HG03159 (cell line): ENCODE measurements around the gene CDK1.

Experiments
- ATAC-seq: cut with Tn5 transposase; IDR thresholded peaks from one replicate; pipeline ENCODE4 v1.9.1; 2021; ENCODE audit warnings: mild to moderate bottlenecking, moderate library complexity; ENCODE audit not compliant: unreplicated experiment

CDK1 gene

DNA sequence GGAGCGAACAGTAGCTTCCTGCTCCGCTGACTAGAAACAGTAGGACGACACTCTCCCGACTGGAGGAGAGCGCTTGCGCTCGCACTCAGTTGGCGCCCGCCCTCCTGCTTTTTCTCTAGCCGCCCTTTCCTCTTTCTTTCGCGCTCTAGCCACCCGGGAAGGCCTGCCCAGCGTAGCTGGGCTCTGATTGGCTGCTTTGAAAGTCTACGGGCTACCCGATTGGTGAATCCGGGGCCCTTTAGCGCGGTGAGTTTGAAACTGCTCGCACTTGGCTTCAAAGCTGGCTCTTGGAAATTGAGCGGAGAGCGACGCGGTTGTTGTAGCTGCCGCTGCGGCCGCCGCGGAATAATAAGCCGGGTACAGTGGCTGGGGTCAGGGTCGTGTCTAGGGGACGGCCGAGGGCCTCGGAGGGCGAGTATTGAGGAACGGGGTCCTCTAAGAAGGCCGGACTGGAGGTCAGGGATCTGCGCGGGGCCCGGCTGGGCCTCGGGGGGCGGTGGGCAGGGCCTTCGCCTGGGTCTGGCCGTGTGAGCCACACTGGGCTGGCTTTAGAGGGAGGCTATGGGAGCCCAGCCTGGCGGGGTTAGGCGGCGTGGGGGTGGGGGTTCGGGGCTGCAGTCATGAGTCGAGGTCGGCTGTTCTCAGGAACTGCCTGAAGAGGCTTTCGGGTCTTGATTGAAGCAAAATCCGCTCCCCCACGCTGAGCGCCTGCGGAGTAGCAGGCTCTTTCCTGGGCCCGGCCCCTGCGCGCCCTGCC lies at the start of gene CDK1:
CDK1 (plus strand) TSS at position 265 of the 757 bp plus-strand sequence. CDS start 1,688 bp downstream, outside the sequence.
- peak; percentile 97 for ATAC-seq

DNA sequence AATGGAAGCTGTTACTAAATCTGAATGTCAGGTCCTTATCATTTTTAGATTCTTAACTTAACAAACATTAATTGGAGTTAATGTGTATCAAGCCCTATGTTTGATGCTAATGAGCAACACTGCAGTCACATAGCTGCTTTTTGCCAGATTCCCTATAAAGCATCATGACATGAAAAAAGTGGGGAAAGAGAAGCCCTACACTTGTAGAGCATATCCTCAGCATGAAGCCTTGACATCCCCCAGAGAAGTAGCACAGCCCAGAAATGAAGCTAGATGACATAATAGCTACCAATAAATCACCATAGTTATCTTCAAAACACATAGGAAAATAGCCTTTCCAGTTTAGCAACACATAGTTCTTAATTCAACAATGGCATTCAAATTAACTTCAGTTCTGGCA lies 49.2 kb upstream of the CDK1 start:
- ATAC-seq = no peak

DNA sequence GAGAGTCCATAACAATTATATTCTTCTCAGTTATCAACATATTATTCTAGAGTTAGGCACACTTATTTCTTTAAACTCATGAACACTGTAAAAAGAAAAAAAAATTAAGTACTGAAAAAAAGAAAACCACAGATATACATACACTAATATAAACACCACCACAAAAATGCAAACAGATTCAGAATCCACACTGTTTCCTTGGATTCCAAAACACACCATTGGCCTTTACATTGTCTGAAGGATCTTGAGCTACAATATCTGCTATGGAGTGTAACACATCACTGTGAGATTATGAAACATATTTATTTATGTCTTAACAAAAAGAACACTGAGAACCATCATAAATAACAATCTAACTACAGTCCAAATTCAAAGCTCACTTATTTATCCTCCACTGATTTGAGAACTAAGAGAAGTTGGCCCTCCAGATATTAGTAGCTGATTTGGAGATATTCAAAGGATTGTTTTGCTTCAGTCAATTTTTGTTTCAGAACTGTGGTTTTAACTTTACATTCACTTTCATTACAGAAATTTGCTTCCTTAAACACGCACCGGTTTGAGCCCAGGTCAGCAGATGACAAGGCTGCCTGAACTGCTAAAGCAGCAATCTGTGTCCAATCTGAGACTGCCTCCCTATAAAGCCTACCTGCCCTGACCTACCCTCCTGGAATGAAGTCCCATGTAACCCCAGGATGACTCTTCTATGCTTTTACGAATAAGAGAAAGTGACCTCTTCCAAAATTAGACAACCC lies 47.0 kb upstream of the CDK1 start:
- peak; percentile 79 for ATAC-seq

DNA sequence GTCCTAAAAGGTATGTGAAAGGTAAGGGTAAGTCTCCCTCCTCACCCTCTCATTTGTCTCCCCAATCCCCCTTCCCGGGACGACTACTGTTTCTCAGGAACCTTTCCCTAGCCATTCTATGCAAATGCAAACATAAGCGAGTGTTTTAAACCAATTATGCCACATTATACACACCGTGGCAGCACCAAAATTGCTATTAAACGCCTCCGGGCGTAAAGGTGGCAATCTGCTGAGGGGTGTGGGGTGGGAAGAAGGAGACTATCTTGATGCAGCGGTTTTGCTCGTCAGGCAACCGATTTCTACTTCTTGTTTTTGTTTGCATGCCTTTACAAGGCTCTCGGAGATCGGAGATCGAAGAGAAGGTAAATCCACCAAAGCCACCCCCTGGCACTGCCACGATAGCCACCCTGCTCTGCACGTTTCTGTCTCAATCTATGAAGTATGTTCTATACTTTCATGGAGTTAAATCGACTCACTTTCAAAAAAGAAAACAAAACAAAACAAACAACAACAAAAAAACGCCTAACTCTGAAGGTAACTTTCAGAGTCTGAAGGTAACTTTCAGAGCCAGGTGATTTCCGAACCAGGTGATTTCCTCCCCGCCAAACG lies 46.0 kb upstream of the CDK1 start:
- ATAC-seq = peak; percentile 27

DNA sequence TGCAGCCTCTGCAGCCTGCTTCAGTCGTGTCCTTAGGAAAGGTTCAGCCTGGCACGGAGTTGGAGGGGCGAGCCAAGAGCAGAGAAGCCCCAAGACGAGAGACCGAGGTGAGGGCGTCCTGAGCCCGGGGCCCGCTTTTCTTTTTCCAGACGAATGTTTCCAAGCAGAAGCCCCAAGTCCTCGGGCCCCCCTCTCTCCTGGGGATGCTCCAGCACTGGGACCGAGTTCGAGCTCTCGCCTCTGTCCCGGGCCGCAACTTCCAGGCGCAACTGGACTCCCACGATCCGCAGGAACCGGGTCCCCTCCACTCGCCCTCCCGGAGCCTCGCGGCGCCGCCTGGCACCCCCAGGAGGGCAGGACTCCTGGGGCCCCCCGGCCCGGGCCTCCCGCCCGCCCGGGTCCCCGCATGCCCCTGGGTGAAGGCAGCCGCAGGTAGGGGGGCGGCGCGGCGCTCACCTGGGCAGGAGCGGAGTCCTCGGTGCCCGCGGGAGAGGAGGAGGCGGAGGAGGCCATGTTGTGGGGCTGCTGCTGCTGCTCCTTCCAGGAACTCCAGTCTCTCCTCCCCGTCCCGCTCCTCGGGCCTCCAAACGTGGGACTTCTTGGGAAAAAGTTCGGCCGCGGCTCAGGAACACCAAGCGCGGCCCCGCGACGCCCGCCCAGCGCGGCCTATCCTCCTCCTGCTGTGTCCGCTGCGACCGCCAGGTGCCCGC lies 45.3 kb upstream of the CDK1 start:
- ATAC-seq = peak; percentile 66

DNA sequence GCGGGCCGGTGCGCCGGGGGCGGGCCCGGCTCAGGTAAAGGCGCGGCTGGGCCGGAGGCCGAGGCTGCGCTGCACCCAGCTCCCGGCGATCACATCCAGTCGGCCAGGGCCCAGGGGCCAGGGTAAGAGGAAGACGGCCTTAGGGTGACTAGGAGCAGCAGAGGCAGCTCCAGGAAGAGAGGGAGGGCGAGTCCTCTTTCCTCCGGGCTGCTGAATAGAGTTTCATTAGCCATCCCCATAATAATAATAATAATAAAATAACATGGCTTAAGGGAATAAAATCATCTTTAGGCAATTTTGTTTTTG lies 44.8 kb upstream of the CDK1 start:
- ATAC-seq = no peak

DNA sequence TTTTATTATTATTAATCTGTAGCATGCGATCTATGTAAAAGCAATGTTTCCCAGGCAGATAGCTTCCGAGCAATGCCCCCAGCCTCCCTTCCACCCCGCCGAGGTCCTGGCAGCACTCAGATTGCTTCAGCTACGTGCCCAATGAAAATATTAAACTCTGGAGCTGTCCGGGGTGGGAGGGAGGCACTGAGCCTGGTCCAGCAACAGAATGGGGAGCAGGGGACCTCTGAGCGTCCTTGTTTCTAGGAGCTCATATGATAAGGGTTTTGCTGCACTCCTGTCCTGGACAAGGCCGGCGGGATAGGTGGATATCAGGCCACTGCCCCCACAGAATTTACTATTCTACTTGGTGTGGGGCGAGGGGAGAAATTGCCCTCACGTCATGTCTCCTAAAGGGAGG lies 44.5 kb upstream of the CDK1 start:
- ATAC-seq = no peak

DNA sequence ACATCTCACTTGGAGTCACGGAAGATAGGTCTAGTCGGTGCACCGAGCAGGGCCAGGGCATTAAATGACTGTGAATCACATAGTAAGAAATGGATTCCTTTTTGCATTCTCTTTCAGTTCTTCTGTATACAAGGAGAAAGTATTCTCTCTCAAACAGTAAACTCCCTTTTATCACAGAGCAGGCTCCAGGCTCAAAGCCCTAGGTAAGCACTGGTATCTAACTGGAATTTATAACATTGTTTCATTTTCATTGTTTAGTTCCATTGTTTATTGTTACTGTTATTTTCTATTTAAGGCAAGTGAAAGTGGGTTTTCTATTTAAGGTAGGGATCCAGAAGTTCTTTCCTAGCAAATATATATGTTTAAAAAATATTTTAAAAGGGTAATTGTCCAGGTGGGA lies 44.1 kb upstream of the CDK1 start:
- ATAC-seq = no peak

DNA sequence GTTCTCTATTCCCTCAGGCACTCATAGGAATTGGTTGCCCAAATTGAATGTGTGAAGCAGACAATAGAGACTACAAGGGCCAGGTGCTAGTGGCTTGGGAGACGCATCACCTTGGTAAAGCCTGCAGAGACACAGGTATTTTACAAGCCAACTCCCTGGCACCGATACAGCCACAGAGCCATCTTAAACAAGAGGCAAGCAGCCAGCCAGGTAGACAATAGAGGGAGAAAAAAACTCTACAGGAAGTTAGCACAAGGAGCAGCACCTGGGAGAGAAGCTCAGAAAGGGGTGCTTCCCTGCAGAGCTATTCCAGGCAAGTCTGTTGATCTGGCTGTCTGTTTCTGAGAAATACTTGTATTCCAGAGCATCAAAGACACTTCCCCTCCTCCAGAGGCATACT lies 43.0 kb upstream of the CDK1 start:
- ATAC-seq = no peak

DNA sequence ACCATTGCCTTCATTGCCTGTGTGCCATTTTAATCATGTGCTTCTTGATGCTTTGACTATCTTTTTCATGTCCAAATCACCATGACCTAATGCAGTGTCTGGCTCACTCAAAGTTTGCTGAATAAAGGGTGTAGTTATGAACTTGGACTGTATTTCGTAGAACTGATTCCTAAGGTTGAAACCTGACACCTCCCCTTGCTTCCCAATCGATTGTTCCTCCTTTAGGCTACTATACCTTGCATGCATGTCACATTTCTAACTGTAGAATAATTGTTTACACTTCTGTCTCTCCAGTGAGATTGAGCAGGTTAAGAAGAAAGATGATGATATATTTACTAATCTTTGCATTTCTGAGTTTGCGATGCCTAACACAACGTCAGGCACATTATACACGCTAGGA lies 41.0 kb upstream of the CDK1 start:
- ATAC-seq = no peak

DNA sequence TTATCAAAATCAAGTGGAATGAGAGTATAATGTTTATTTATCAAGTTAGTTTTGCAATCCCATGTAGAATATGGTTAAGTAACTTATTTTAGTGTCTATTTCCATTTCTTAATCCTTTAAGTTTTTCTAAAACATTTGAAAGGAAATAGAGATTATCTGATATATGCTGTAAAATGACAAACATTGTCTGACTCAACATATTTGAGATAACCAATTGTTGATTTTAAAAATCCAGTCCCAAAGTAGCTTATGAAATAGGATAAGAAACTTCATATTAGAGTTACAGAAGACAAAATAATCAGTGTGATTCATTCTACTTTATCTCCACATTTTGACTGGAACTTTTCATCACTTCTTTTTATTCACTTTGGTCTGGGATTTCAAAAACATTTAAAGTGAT lies 38.7 kb upstream of the CDK1 start:
- no peak for ATAC-seq

DNA sequence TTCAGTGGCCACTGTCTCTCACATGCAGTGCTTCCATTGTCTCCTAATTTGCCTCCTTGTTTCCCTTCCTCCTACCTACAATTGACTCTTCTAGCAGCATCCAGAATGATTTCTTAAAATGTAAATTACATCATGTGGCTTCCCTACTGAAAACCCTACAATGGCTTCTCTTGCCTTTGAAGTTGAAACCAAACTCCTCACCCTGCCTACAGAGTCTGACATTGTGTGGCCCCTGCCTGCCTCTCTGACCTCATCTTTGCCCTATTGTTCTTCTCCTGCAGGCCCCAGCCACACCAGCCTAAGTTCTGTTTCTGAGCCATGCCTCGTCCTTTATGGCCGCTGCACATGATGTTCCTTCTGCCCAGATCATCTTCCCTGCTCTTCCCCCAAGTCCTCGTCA lies 35.8 kb upstream of the CDK1 start:
- no peak for ATAC-seq

DNA sequence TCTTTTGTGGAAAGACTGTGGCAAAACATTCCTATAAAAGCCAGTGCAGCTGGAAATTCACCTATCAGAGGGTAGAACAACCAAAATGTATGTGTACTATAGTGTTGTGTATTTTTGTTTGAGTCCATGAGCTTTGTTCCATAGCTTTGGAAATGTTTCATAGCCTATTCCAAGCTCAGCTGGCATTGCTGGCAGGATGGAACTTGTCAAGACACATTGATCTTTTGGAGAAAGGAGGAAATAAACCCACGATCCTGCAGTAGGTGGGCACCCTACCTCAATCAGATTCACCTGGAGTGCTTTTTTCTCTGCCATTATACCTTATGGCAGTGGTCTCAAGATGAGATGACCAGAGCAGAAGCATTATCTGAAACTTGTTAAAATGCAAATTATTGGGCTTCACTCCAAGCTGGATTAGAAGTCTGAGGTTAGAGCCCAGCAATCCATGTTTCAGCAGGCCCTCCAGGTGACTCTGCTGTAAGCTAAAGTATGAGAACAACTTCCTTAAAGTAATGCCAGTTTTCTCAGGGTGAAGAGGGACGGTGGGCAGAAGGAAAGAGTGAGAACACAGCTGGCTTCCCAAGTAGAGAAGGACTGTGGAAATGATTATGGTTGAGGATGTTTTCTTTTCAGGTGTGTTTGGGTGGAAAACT lies 30.3 kb upstream of the CDK1 start:
- no peak for ATAC-seq

DNA sequence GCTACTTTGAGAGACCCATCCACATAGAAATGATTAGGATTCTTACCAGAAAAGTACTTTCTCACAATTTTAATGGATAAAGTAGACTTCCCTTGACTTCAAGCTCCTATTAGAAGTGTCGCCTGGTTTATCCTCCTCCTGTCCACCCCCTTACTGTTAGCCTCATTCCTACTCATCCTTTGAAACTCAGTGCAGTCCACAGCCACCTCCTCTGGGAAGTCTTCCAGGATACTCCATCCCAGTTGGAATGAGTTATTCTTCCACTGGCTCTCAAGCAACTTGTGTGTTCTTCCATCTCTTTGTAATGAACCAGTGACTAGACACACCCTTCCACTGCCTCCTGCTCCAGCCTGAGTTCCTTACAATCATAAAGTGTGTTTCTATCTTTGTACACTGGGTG lies 25.1 kb upstream of the CDK1 start:
- ATAC-seq = no peak

DNA sequence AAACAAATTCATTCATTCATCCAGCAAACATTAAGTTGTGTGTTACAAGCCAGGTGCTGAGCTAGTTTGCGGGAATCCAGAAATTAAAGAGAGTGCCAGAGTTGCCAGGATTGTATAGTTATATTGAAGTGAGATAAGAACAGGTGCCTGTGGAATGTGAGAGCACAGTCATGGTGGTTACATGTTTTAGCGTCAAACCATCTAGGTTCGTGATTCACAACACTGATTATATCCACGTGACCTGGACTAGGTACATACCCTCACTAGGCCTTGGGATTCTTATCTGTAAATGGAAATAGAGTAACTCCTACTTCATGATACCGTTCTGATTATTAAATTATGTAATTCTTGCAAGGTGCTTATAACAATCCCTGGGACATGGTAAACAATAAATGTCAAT lies 24.5 kb upstream of the CDK1 start:
- no peak for ATAC-seq

DNA sequence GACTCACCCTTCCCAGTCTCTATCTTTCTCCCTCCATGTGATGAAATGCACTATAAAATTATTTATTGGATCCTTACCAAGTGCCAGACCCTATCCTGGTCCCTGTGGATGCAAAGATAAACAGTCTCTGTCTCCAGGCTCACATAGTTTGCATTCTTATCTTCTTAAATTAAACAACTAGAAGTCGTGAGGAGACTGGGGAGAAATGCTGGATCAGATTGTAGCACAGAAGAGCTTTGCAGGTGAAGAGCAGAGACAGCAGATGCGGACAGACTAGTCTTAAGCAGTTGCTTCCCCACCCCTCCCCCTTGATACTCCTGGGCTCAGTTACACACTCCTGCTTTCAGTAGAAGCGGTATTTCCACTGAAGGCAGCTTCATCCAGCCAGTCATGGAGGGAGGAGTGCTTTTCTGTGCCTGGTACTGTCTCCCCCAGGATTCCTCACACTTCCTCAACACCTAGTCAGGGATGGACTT lies 20.8 kb upstream of the CDK1 start:
- no peak for ATAC-seq

DNA sequence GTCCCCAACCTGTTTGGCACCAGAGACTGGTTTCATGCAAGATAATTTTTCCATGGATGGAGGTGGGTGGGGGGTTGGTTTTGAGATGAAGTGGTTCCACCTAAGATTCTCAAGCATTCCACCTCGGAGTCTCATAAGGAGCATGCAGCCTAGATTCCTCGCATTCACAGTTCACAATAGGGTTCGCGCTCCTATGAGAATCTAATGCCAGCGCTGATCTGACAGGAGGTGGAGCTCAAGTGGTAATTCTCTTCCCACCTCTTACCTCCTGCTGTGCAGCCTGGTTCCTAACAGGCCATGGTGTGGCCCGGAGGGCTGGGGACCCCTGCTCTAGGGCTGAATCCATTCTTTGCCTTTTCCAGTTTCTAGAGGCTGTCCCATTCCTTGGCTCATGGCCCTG lies 19.1 kb upstream of the CDK1 start:
- no peak for ATAC-seq

DNA sequence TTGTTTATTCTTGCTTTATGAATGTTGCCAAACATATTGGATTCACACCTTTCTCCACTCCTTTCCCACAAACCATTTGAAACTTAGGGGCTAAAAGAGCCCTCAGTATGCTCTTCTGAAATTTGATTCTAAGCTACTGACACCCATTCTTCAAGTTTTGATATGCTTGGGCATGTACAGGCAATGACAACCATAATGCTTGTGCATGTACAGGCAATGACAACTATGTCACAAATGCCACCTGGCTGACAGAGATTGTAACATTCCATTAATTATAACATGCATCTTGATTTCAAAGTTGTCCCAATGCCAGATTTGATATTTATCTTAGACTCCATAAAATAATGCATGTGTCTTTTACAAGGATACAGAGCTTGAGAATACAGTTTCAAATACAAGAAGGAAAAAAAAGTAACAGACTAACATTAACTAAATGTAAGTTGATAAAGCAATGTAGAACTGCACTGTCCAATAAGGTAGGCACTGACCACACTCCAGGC lies 17.5 kb upstream of the CDK1 start:
- ATAC-seq = no peak

DNA sequence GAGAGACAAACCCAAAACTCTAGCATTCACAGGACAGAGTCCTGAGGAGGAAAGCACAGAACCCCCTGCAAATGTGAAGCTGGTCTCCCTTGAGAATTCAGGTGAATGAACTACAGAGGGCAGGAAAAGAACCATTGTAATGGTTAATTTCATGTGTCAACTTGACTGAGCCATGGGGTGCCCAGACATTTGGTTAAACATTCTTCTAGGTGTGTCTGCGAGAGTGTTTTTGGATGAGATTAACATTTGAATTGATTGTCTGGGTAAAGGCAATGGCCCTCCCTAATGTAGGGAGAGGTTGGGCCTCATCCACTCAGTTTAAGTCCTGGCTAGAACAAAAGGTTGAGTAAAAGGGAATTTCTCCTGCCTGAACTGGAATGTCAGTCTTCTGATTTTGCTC lies 15.7 kb upstream of the CDK1 start:
- no peak for ATAC-seq

DNA sequence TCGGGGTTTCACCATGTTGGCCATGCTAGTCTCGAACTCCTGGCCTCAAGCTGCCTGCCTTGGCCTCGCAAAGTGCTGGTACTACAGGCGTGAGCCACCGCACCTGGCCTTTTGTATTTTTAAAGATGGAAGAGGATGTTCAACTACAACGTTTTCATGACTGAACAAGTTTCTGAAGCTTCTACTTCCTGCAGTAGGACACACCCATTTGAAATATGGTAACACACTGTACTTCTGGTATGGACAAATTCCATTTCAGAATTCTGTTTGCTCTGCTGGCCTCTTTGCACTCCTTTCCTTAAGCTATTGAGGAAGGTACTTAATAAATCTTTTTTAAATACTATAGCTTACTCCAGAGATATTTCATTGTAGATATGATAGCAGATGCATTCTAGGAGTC lies 10.9 kb upstream of the CDK1 start:
- no peak for ATAC-seq

DNA sequence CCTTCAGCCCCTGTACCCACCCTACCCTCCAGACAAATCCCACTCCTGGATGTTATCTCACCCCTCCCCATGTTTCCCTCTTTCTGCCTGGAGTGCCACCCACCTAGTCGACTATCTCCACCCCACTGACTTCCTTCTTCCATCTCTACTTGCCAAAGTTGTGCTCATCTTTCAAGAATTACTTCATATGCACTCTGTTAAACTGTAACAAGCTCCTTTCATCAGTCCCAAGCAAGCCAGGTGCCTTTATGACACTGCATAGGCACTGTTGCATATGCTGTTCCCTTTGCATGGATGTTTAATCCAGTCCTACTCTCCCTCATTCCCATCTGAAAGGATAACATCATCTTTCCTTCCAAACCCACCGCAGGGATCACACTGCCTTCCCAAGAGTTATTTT lies 8.9 kb upstream of the CDK1 start:
- peak; percentile 16 for ATAC-seq
